GM21723 (cell line): Measurements from ENCODE around the gene LPIN3.

Source experiments
- ATAC-seq: cut with Tn5 transposase; IDR thresholded peaks from one replicate; pipeline ENCODE4 v1.9.1; 2021; ENCODE audit warnings: mild to moderate bottlenecking, moderate library complexity; ENCODE audit not compliant: unreplicated experiment

Gene LPIN3

GRCh38 chr20:41348430-41349172 lies 8.0 kb downstream of the LPIN3 start:
- ATAC-seq: no peak

- ATAC-seq: no peak
Measured at GRCh38 chr20:41349266-41349665, 8.6 kb downstream of the LPIN3 start.

- ATAC-seq: no peak
Measured at GRCh38 chr20:41349943-41350342, 9.3 kb downstream of the LPIN3 start.

GRCh38 chr20:41350408-41350962 lies 9.9 kb downstream of the LPIN3 start:
- no peak for ATAC-seq

- ATAC-seq: no peak
Measured at GRCh38 chr20:41352106-41352505, 11.5 kb downstream of the LPIN3 start.

- ATAC-seq: no peak
Measured at GRCh38 chr20:41352666-41353065, 12.0 kb downstream of the LPIN3 start.

- ATAC-seq: no peak
Measured at GRCh38 chr20:41353530-41353929, 12.9 kb downstream of the LPIN3 start.

- ATAC-seq: no peak
Measured at GRCh38 chr20:41355192-41355591, 14.6 kb downstream of the LPIN3 start.

GRCh38 chr20:41355598-41356203 lies 15.1 kb downstream of the LPIN3 start:
- ATAC-seq: no peak

- ATAC-seq: no peak
Measured at GRCh38 chr20:41356951-41357350, 16.3 kb downstream of the LPIN3 start.

- no peak for ATAC-seq
Measured at GRCh38 chr20:41357424-41358163, 17.0 kb downstream of the LPIN3 start.

GRCh38 chr20:41358230-41358629 lies 17.6 kb downstream of the LPIN3 start:
- no peak for ATAC-seq

GRCh38 chr20:41358717-41359116 lies 18.1 kb downstream of the LPIN3 start:
- ATAC-seq: no peak

GRCh38 chr20:41359541-41360011 lies 19.0 kb downstream of the LPIN3 start:
- no peak for ATAC-seq

- ATAC-seq: no peak
Measured at GRCh38 chr20:41360831-41361756, 20.5 kb downstream of the LPIN3 start.

- no peak for ATAC-seq
Measured at GRCh38 chr20:41361757-41362747, 21.4 kb downstream of the LPIN3 start.

- ATAC-seq: no peak
Measured at GRCh38 chr20:41362748-41363140, 22.1 kb downstream of the LPIN3 start.

GRCh38 chr20:41363601-41364000 lies 23.0 kb downstream of the LPIN3 start:
- no peak for ATAC-seq

- ATAC-seq: no peak
Measured at GRCh38 chr20:41364236-41364855, 23.7 kb downstream of the LPIN3 start.
